HepG2 (cell line): Measurements from ENCODE around the gene ZNF511.

Experiments
- CTCF ChIP-seq: sonication (generic); formaldehyde crosslinking; IDR thresholded peaks from 2 replicates; pipeline ENCODE4 v1.5.0; 2020; ENCODE audit warnings: mild to moderate bottlenecking, missing genetic modification reagents, moderate library complexity
- EZH2 ChIP-seq: conservative IDR thresholded peaks from 2 replicates; pipeline ENCODE4 v1.6.1; 2012; ENCODE audit warnings: mild to moderate bottlenecking, low read depth, low read length, moderate library complexity
- FOSL2 ChIP-seq: sonication (generic); formaldehyde crosslinking; IDR thresholded peaks from 2 replicates; pipeline ENCODE4 v1.4.0; 2020; ENCODE audit warnings: missing genetic modification reagents
- FOXK1 ChIP-seq: sonication (generic); formaldehyde crosslinking; IDR thresholded peaks from 2 replicates; pipeline ENCODE4 v1.4.0; 2020; ENCODE audit warnings: low read depth, missing genetic modification reagents, borderline replicate concordance
- FOXP1 ChIP-seq, 2 experiments: fragments of 450-650 bp in 1 of 2; IDR thresholded peaks; 2 replicates each; pipeline ENCODE4 v1.6.1; 2017 to 2018; ENCODE audit warnings: antibody characterized with exemption in 1 of 2
- GLMP ChIP-seq: sonication (generic); formaldehyde crosslinking; IDR thresholded peaks from 2 replicates; pipeline ENCODE4 v1.9.0; 2021; ENCODE audit warnings: missing genetic modification reagents, mild to moderate bottlenecking, borderline replicate concordance
- HMGXB4 ChIP-seq, 2 experiments: sonication (generic) in 1 of 2; formaldehyde crosslinking in 1 of 2; IDR thresholded peaks; 2 replicates each; pipeline versions ENCODE4 v1.4.0 to v1.6.1; 2018 to 2020; ENCODE audit warnings: missing genetic modification reagents in 2 of 2, borderline replicate concordance in 1 of 2, low read depth in 1 of 2, mild to moderate bottlenecking in 1 of 2, missing biosample characterization in 1 of 2
- MYC ChIP-seq: sonication (generic); formaldehyde crosslinking; IDR thresholded peaks from 2 replicates; pipeline ENCODE4 v1.9.0; 2021; ENCODE audit warnings: missing genetic modification reagents, borderline replicate concordance
- NR2F1 ChIP-seq, 2 experiments: fragments of 450-650 bp in 1 of 2; formaldehyde crosslinking in 1 of 2; IDR thresholded peaks; 2 replicates each; pipeline versions ENCODE4 v1.5.0 to v1.6.1; 2016 to 2020; ENCODE audit warnings: mild to moderate bottlenecking in 1 of 2, missing compliant biosample characterization in 1 of 2, missing genetic modification reagents in 1 of 2, moderate library complexity in 1 of 2
- RAD21 ChIP-seq: fragments of 450-650 bp; formaldehyde crosslinking; IDR thresholded peaks from 2 replicates; pipeline ENCODE4 v1.5.0; 2020; ENCODE audit warnings: mild to moderate bottlenecking
- TCF7L2 ChIP-seq: IDR thresholded peaks from 2 replicates; pipeline ENCODE4 v1.6.1; 2011; ENCODE audit warnings: mild to moderate bottlenecking, low read depth, low read length, moderate library complexity
- YY1 ChIP-seq: IDR thresholded peaks from 2 replicates; pipeline ENCODE4 v1.6.1; 2011; ENCODE audit warnings: low read length, low read depth, moderate library complexity, mild to moderate bottlenecking; ENCODE audit not compliant: insufficient read depth, insufficient replicate concordance
- ZNF354B ChIP-seq: sonication (generic); formaldehyde crosslinking; IDR thresholded peaks from 2 replicates; pipeline ENCODE4 v1.8.0; 2022; ENCODE audit warnings: mild to moderate bottlenecking, missing genetic modification reagents
- ZNF589 ChIP-seq: sonication (generic); formaldehyde crosslinking; conservative IDR thresholded peaks from 2 replicates; pipeline ENCODE4 v1.8.0; 2022; ENCODE audit warnings: mild to moderate bottlenecking, moderate library complexity, missing genetic modification reagents

- TF ChIP-seq YY1 (peak; percentile 69), RAD21 (CRISPR knock-in tag) (no peak), HMGXB4 (CRISPR knock-in tag; IDR thresholded peaks at IDR 0.05; ENCODE audit: borderline replicate concordance in 1 of 2, low read depth in 1 of 2) (no peak; a peak in 1 of 4 replicates), ZNF354B (CRISPR knock-in tag) (no peak), EZH2 (no peak), TCF7L2 (no peak), CTCF (CRISPR knock-in tag) (peak; percentile 10; the same call in 1 of the 2 replicates), MYC (CRISPR knock-in tag) (no peak), FOSL2 (CRISPR knock-in tag) (no peak), NR2F1 (CRISPR knock-in tag; IDR thresholded peaks at IDR 0.05) (no peak), GLMP (CRISPR knock-in tag) (no peak), FOXP1 (IDR thresholded peaks at IDR 0.05) (no peak), FOXP1 (CRISPR knock-in tag; IDR thresholded peaks at IDR 0.05) (no peak), FOXK1 (CRISPR knock-in tag) (no peak), ZNF589 (no peak)
Observed at GRCh38 chr10:133308421-133309099, at the start of gene ZNF511, which contains the start of gene TUBGCP2.
